Measurements from ENCODE around the gene CCDC86.

CCDC86 gene

GRCh38 chr11:60854140-60854846 is 12.4 kb downstream of the CCDC86 start:
- no peak for DNase-seq

- no peak for DNase-seq
These were observed 13.2 kb downstream of the CCDC86 start for GRCh38 chr11:60854847-60855725.

- no peak for DNase-seq
These were observed 14.1 kb downstream of the CCDC86 start, which contains the start of gene PTGDR2 for GRCh38 chr11:60855726-60856633. Gene PTGDR2, minus strand, starts transcription at chr11:60855950. Its CDS starts 2,228 bp downstream, at chr11:60853722.

- no peak for DNase-seq
These were observed 15.7 kb downstream of the CCDC86 start for GRCh38 chr11:60857378-60858232.

GRCh38 chr11:60858236-60858635 is 16.3 kb downstream of the CCDC86 start:
- no peak for DNase-seq

GRCh38 chr11:60858731-60859464 is 17.0 kb downstream of the CCDC86 start:
- peak; percentile 41 for DNase-seq

- no peak for DNase-seq
These were observed 17.8 kb downstream of the CCDC86 start for GRCh38 chr11:60859616-60860250.

- DNase-seq, result no peak
These were observed 19.0 kb downstream of the CCDC86 start for GRCh38 chr11:60860943-60861342.

GRCh38 chr11:60862171-60862570 is 20.3 kb downstream of the CCDC86 start:
- DNase-seq, result no peak

- DNase-seq, result no peak
These were observed 21.9 kb downstream of the CCDC86 start for GRCh38 chr11:60863550-60864521.

- no peak for DNase-seq
These were observed 23.1 kb downstream of the CCDC86 start for GRCh38 chr11:60864856-60865513.

GRCh38 chr11:60866911-60867870 is 25.3 kb downstream of the CCDC86 start, which contains the start of gene ZP1:
Gene ZP1, plus strand, starts transcription at chr11:60867542. Its CDS starts 20 bp downstream, at chr11:60867562.
- no peak for DNase-seq

- DNase-seq, result no peak
These were observed 26.2 kb downstream of the CCDC86 start for GRCh38 chr11:60867871-60868681.

GRCh38 chr11:60868682-60869450 is 27.0 kb downstream of the CCDC86 start:
- no peak for DNase-seq

GRCh38 chr11:60869451-60869825 is 27.5 kb downstream of the CCDC86 start:
- DNase-seq, result no peak

- no peak for DNase-seq
These were observed 28.4 kb downstream of the CCDC86 start for GRCh38 chr11:60870276-60870675.

Data from MV-4-11 (cell line).